SW480 (cell line): ENCODE data around the gene DDX31.

Source experiments
- DNase-seq: peaks from one replicate; pipeline ENCODE4 v3.0.0-alpha.2; 2016; ENCODE audit warnings: low spot score

DDX31 gene

GRCh38 chr9:132634327-132634726 is 35.5 kb downstream of the DDX31 start:
- DNase-seq = no peak

GRCh38 chr9:132632413-132633129 is 37.2 kb downstream of the DDX31 start:
- DNase-seq = no peak

DNA sequence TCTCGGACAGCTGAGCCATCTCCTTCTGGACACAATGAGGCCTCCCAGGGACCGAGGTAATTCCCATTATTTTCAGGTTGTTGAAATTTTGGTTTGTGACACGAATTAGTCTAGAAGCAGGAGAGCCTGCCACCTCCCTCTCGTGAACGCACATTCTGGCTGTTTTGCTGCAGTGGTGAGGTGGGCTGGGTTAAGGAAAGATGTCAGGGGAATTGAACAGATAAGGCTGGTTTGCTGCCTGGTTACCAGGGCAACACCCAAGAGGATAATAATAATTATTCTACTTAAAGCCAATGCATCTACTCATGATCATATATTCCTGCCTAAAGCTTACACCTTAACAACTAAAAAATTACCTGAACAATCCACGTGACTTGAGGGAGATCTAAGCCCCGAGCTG is 38.1 kb downstream of the DDX31 start:
- no peak for DNase-seq

GRCh38 chr9:132631280-132631679 is 38.5 kb downstream of the DDX31 start:
- DNase-seq = no peak

GRCh38 chr9:132630811-132631210 is 39.0 kb downstream of the DDX31 start:
- no peak for DNase-seq

- no peak for DNase-seq
Observed at GRCh38 chr9:132630116-132630515, 39.7 kb downstream of the DDX31 start.

DNA sequence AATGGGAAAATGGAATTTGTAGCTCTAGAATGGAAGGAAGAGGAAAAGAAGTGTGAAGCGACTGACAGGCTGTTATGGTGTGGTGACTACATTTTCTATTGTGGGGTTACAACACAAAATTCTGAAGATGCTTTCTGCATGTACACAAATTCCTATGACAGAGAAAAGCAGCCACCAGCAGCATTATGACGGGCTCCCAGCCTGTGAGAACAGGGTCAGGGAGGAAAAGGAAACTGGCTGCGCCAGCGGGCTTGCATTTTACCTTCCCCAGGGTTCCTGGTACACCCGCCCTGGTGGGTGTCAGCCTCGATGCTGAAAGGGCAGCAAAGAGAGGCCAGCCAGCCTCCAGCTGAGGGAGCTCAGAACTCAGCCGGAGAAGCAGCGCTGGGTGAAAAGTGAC is 41.0 kb downstream of the DDX31 start:
- no peak for DNase-seq

GRCh38 chr9:132627594-132627993 is 42.2 kb downstream of the DDX31 start:
- DNase-seq = no peak

DNA sequence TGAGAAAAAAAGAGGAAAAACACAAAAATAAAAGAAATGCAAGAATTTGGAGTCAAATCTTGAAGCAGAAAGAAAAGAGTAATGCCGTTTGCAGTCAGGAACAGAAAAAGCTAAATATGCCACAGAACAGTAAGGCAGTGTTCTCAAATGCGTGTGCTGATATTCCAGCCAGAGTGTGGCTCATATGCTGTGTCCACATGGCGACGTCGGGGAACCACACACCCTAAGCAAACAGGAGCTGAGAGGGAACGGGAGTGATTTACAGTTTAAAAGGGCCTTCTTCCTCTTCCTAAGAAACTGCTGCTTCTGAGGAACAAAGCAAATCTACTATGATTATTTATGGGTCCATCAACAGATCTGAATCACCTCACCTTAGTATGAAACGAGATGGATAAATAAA is 42.7 kb downstream of the DDX31 start:
- no peak for DNase-seq

DNA sequence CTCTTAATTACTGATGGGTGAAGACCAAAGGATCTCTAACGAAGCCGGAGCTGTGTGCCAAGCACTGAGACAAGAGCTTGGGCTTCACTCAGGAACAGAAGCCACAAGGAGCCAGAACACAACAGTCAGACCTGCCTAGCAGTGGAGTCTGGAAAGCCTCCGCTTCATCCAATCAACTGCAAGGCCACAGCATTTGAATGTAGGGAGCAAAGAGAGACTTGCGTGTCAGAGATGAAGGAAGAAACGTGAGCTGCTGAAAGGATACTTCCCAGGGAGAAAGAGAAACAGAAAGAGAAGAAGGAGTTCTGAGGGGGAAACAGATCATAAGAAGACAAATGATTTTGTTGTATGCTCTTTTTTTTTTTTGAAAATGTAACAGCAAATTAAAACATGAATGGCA is 43.5 kb downstream of the DDX31 start:
- DNase-seq = no peak

DNA sequence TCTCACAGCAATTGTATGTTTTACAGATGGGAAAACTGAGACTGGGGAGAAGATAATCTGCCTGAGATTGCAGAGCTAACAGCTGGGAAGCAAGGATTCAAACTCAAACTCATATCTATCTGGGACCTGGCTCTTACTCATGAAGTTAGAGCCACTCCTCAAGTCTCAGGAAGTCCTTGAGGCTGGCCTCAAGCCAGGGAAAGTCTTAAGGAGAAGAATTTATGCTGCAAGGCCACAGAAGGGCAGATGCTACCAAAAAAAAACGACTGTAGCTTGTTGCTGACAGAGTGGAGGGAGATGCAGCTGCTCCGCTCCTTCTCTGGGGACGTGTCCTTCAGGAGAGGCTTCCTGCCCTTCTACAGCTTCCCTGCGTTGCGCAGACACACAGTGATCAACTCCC is 47.6 kb downstream of the DDX31 start:
- no peak for DNase-seq

GRCh38 chr9:132616725-132617124 is 53.1 kb downstream of the DDX31 start:
- DNase-seq = no peak

DNA sequence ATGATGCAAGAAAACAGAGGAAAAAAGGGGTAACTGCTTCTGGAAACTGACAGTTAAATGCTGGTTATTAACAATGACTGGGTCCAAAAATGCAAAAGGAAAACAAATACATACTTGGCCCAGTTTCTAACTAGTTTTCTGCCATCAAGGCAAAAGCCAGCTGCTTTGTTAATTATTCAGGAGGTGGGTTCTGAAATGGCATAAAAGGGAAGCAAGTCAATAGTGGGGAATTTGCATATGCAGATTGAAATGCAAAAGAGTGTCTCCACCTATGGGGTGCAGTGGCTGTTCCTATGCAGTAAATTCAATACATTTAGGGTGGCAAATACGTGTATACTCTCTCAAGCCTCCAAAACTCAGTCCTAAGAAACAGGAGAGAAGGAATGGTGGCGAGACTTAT is 54.0 kb downstream of the DDX31 start:
- DNase-seq = no peak

DNA sequence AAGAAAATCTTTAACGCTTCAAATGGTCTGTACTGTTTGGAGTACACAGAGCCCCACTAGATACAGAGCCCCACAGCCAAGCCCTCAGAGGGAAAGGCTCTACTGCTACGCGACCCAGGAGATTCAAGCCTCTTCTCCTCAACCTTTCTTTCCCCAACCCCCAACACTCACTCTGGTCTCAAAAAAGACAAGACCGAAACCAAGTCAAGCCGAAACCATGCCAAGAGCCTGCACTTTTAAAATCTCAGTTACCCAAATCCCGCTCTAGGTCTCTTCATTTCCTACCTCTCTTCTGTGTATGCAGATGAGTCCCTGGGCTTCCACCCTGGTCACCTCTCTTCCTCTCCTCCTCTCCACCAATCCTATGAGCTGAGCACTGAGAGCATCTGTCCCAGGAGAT is 55.5 kb downstream of the DDX31 start:
- no peak for DNase-seq

DNA sequence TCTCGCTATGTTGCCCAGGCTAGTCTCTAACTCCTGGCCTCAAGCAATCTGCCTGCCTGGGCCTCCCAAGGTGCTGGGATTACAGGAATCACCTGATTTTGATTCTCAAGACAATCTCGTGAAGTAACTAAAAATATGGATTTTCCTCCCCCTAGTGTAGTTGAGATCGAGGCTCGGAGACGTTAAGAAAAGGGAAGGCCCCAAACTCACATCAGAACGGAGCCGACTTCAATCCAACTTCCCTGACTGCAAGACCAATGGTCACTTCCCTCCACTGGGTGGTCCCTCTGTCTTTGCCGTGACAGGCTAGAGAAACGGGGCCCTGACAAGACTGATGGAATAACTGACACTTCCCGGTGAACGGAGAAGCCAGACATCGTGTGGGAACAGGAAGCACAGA is 59.1 kb downstream of the DDX31 start:
- DNase-seq = no peak

- no peak for DNase-seq
Observed at GRCh38 chr9:132609829-132610228, 60.0 kb downstream of the DDX31 start.

DNA sequence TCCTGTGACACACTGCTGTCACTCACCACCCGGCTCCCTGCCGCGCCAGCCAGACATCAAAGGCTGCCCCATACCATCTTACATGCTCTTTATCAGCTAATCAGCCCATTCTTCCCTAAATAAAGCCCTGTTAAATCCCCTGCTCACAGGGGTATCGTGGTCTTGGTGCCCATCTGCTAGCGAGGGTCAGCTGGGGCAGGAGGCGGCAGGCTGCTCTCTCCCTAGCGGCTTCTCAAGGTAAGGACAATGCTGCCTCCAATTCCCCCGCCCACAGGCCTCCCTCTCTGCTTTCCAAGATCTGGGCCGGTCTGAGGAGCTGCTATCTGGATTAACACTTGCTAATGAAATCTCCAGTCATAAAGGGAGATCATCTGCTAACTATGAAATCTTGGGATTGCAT is 60.6 kb downstream of the DDX31 start:
- no peak for DNase-seq

DNA sequence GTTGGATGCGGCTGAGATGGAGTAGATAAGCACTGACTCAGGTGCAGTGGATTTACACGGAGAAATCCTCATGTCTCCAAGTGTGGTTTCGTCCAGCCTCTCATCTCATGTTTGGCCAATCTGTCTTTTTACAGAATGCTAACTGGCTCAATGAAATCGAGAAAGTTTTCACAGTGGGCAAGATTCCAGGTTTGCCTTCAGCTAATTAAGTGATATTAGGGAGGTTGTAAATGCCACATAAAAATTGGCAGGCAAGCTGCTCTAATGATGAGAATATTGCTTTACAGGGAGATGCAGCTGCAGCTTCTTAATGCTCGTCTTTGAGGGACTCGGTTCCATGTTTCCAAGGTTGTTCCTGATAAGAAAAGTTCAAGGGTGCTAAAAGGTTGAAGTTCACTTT is 63.7 kb downstream of the DDX31 start:
- no peak for DNase-seq

- no peak for DNase-seq
Observed at GRCh38 chr9:132605387-132605786, 64.4 kb downstream of the DDX31 start.

- DNase-seq = no peak
Observed at GRCh38 chr9:132602207-132602606, 67.6 kb downstream of the DDX31 start.

GRCh38 chr9:132600326-132600984 is 69.3 kb downstream of the DDX31 start:
- no peak for DNase-seq

DNA sequence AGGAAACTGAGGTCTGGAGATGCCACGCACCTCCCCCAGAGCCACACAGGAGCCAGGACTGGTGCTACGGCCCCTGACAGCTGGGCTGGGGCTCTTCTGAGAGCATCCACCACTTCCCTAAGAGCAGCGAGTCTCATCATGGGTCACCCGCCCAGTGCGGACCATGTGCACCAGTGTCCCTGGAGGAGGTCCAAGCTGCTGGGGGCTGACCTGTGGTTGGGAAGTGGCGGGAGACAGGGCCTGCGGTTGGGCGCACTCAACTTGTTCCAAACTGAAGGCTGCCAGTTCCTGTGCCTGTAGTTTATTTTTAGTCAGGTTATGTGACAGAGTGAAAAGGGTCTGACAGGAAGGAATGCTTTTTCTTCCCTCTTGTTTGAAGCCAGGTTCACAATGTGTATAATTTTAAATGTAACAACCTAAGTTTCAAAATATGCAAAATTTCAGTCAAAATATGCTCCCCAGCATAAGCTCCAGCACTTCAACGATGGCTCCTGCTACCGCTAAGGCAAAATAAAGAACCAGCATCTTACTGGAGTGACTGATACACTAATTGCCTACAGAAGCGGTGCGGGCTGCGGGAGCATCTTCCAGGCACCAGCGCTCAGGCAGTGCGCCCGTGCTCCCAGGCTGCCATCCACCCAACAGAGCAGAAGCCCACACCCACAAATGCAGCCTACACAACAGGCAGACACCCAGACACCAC is 72.6 kb downstream of the DDX31 start:
- DNase-seq = no peak

DNA sequence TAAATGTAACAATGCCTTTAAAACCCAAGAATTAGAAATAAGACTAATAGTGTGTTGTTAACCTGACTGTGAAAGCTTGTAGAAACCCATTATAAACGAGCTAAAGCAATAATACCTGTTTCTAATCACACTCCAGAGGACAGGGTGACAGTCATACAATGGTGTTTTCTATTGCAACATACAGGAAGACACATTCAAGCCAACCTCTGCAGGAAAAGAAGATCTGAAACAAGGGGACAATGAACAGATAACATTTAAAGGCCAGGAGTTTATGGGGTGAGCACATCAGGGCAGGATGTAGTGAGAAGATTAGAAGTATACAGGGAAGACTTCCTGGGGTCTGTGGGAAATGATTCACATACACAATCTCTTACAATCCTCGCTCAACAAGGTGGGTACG is 73.6 kb downstream of the DDX31 start:
- no peak for DNase-seq
